ENCODE measurements around the gene PODNL1.

Gene PODNL1

DNA sequence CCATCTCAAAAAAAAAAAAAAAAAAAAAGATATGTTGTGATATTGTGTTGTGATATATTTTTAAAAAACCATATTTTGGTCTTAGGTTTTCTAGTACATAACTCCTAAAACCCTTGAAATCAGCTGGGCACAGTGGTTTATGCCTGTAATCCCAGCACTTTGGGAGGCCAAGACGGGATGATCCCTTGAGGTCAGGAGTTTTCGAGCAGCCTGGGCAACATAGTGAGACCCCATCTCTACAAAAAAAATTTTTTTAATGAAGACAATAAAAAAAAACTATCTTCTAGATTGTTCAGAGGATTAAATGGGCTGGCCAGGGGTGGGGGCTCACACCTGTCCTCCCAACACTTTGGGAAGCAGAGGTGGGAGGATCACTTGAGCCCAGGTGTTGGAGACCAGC, 12.8 kb upstream of the PODNL1 start:
- H3K9me3 ChIP-seq, result no peaks in the 10 kb centered on the region
- H3K9ac ChIP-seq, result no peak overlapping the region
- no peak overlapping the region for H3K4me2 ChIP-seq
- TF ChIP-seq Cebpa-rat (IDR thresholded peaks at IDR 0.05), result no peak
- H3K4me3 ChIP-seq, result no peak overlapping the region
- no peak overlapping the region for H3K27ac ChIP-seq
- no peaks in the 10 kb centered on the region for H3K27me3 ChIP-seq
- peaks cover 22% of the 10 kb centered on the region for H3K36me3 ChIP-seq
- H3K4me1 ChIP-seq, result peaks cover 25% of the 10 kb centered on the region
- peaks cover 32% of the 10 kb centered on the region for H4K20me1 ChIP-seq

DNA sequence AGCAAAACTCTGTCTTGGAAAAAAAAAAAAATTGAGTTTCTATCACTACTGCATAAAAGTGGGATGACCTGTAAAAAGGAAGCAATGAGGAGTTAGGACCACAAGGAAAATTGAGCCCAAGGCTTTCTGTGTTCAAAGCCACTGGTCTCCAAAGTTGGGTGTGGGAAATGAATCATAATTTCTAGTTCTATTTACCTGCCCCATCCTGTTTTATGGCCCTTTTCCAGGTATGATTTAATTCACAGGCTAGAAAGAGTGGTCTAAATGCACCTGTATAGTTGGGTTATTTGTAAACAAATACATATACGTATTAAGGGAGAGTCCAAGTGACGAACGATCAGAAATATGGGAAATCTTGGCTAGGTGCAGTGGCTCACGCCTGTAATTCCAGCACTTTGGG, 8.2 kb upstream of the PODNL1 start:
- TF ChIP-seq Cebpa-rat (IDR thresholded peaks at IDR 0.05), result no peak
- Histone ChIP-seq H3K4me1 (peaks cover 15% of the 10 kb centered on the region), H3K9me3 (no peaks in the 10 kb centered on the region), H3K9ac (0 out of 2 replicates have a peak overlapping the region, but pooled peaks have one; percentile 19), H3K27me3 (no peaks in the 10 kb centered on the region), H3K4me2 (peak overlapping the region; percentile 62), H3K36me3 (no peaks in the 10 kb centered on the region), H4K20me1 (no peaks in the 10 kb centered on the region), H3K27ac (0 out of 2 replicates have a peak overlapping the region, but pooled peaks have one; percentile 60), H3K4me3 (no peak overlapping the region)

DNA sequence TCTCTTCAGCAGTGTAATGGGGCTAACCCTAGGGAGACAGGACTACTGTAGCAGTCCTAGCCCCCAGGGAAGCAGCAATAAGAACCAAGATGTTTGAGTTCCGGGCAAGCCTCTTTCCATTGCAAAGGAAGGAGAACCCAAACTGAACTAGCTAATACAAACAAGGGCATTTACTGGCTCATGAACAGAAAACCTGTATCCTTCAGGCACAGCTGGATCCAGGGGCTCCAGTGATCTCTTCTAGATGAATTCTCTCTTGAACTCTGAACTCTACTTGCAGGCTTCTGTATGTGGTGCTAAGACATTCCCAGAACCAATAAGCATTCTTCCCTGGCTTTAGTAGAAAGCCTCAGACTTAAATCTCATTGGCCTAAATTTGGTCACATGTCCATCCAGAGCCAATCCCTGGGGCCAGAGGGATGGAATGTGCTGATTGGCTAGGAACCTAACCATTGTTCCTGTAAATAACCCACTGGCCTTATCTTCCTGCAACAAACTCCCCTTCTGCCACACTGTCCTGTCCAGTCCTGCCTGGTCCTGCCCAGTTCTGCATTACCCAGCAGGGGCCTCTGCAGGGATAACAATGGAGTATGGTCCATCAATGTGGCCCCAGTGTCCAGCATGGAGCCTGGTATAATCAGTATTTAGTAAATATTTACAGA, 3.9 kb upstream of the PODNL1 start:
- H3K4me1 ChIP-seq, result peaks cover 14% of the 10 kb centered on the region
- H3K4me2 ChIP-seq, result no peak overlapping the region
- no peaks in the 10 kb centered on the region for H4K20me1 ChIP-seq
- H3K9me3 ChIP-seq, result no peaks in the 10 kb centered on the region
- no peak overlapping the region for H3K27ac ChIP-seq
- no peaks in the 10 kb centered on the region for H3K36me3 ChIP-seq
- H3K4me3 ChIP-seq, result no peak overlapping the region
- no peak overlapping the region for H3K9ac ChIP-seq
- H3K27me3 ChIP-seq, result no peaks in the 10 kb centered on the region
- TF ChIP-seq Cebpa-rat (IDR thresholded peaks at IDR 0.05), result no peak

DNA sequence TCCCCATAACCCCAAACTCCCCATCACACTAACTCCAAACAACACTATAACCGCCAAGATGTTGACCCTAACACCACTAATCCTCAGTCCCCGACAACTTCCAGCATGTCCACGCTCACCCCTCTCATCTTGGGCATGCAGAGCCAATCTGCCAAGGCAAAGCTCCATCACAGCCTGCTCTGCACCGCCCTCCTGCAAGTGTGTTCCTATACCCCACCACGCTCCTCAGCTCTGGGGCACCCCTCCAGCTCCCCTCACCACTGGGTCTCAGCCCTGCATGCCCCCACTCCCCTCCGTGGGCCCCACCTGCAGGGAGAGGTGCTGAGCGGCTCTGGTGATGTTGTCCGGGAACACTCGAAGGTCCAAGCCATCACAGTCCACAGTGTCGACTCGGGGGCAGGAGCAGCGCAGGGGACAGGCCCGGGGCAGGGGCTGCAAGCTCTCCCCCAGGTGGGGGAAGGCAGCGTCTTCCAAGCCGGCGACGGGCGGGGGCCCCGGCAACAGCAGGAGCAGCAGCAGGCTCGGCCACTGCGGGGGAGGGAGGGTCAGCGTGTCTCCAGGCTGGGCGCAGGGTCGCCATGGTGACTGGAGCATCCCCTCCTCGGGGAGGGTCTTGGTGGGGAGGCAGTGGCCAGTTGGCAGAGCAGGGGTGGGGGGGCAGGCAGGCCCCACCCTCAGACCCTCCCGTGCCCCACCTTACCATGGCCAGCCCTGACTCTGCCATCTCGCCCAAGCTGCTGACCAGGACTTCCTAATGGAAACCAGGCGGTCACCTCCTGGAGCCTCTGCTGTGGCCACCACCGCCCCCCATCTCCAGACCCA, 527 bp downstream of the PODNL1 start:
- H3K9me3 ChIP-seq, result no peaks in the 10 kb centered on the region
- H3K4me3 ChIP-seq, result no peak overlapping the region
- H3K36me3 ChIP-seq, result no peaks in the 10 kb centered on the region
- no peak for TF ChIP-seq Cebpa-rat (IDR thresholded peaks at IDR 0.05)
- no peaks in the 10 kb centered on the region for H3K27me3 ChIP-seq
- H3K9ac ChIP-seq, result no peak overlapping the region
- H3K4me2 ChIP-seq, result no peak overlapping the region
- peaks cover 8% of the 10 kb centered on the region; the same call in 1 of the 2 replicates for H3K4me1 ChIP-seq
- H4K20me1 ChIP-seq, result no peaks in the 10 kb centered on the region
- no peak overlapping the region for H3K27ac ChIP-seq

DNA sequence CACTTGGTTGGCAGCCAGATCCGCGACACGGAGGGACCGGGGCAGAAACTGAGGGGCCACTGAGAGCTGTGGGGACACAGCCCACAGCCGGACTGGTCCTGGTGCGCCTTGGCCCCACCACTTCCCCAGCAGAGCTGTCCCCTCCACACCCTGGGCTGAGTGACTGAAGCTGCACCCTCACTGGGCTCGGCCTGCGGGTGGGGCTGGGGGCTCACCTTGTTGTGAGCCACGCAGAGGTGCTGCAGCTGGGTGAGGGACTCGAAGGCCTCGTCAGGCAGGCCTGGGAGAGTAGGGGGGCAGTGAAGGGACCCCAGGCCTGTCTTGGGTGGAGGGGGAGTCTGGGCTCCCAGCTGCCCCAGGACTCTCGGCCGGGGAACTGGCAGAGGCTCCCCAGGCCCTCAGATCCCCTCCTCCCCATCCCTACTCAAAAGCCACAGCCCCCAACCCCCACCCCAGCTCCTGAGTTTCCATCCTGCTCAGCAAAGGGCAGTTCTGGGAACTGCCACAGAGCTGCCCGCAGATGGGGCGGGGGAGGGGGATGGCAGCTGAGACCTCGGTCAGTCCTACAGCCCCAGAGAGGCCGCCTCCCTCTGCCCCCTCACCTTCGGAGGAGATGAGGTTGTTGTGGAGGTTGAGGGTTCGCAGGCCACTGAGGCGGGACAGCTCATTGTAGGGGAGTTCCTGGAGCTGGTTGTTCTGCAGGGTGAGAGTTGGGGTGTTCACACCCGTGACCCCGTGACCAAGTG, 2.3 kb downstream of the PODNL1 start:
- Histone ChIP-seq H4K20me1 (no peaks in the 10 kb centered on the region), H3K9ac (no peak overlapping the region), H3K4me3 (no peak overlapping the region), H3K36me3 (peaks cover 8% of the 10 kb centered on the region), H3K4me1 (peaks cover 8% of the 10 kb centered on the region; the same call in 1 of the 2 replicates), H3K27me3 (no peaks in the 10 kb centered on the region), H3K4me2 (no peak overlapping the region; the same call in 1 of the 2 replicates), H3K9me3 (no peaks in the 10 kb centered on the region), H3K27ac (no peak overlapping the region)
- TF ChIP-seq Cebpa-rat (IDR thresholded peaks at IDR 0.05), result no peak

DNA sequence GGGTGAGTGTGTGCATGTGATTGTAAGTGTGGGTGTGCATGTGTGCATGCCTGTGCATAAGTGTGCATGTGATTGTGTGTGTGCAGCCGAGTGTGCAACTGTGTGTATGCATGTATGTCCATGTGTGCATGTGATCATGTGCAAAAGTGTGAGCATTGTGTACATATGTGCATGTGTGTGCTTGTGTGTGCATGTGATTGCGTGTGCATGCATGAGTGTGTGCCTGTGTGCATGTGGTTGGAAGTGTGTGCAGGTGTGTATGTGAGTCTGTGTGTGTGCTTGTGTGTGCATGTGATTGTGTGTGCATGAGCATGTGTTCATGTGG, 3.5 kb downstream of the PODNL1 start:
- H3K27me3 ChIP-seq, result no peaks in the 10 kb centered on the region
- no peak for TF ChIP-seq Cebpa-rat (IDR thresholded peaks at IDR 0.05)

DNA sequence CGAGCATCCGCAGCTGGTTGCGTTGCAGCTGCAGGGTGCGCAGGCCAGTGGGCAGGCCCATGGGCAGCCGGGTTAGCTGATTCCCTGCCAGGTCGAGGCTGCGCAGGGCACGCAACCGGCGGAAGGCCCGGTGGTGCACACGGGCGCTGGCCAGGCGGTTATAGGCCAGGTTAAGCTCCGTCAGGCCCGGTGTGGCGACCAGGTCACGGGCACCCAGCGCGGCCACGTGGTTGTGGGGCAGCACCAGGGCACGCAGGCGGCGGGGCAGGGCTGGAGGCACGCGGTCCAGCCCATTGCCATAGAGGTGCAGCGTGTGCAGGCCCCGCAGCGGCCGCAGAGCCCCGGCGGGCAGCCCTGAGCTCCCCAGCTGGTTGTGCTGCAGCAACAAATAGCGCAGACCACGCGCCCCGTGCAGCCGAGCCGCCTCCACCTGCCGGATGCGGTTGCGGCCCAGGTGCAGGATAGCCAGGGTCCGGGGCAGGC, 5.3 kb downstream of the PODNL1 start:
- H3K27me3 ChIP-seq, result no peaks in the 10 kb centered on the region
- H3K9ac ChIP-seq, result no peak overlapping the region
- H3K27ac ChIP-seq, result no peak overlapping the region
- no peak overlapping the region for H3K4me3 ChIP-seq
- TF ChIP-seq Cebpa-rat (IDR thresholded peaks at IDR 0.05), result no peak
- no peaks in the 10 kb centered on the region for H4K20me1 ChIP-seq
- H3K4me2 ChIP-seq, result no peak overlapping the region
- H3K9me3 ChIP-seq, result no peaks in the 10 kb centered on the region
- H3K36me3 ChIP-seq, result peaks cover 31% of the 10 kb centered on the region
- H3K4me1 ChIP-seq, result peaks cover 8% of the 10 kb centered on the region; the same call in 1 of the 2 replicates

More for the DNA sequence above, 3.5 kb downstream of the PODNL1 start:
- Histone ChIP-seq H3K27ac (no peak overlapping the region), H3K4me3 (no peak overlapping the region), H3K4me2 (no peak overlapping the region), H3K9me3 (no peaks in the 10 kb centered on the region), H3K36me3 (peaks cover 18% of the 10 kb centered on the region), H3K9ac (no peak overlapping the region), H3K4me1 (peaks cover 8% of the 10 kb centered on the region; the same call in 1 of the 2 replicates), H4K20me1 (no peaks in the 10 kb centered on the region)

DNA sequence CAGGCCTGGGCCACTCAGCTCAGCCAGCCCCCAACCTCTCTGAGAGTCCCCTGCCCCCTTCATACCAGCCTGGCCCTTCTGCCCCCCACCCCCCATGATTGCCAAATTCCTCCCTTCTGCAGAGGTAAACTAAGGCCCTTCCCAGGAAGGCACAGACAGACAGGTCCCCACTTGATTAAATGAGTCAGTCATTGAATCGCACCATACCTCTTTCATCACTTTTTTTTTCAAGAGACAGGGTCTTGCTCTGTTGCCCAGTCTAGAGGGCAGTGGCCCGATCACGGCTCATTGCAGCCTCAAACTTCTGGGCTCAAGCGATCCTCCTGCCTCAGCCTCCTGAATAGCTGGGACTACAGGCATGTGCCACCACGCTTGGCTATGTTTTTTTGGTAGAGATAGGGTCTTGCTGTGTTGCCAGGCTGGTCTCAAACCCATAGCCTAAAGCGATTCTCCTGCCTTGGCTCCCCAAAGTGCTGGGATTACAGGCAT, 6.0 kb downstream of the PODNL1 start:
- no peak overlapping the region for H3K4me2 ChIP-seq
- no peaks in the 10 kb centered on the region for H3K27me3 ChIP-seq
- H3K27ac ChIP-seq, result no peak overlapping the region
- H3K9ac ChIP-seq, result no peak overlapping the region
- H3K4me1 ChIP-seq, result peaks cover 8% of the 10 kb centered on the region; the same call in 1 of the 2 replicates
- H3K4me3 ChIP-seq, result no peak overlapping the region
- H4K20me1 ChIP-seq, result no peaks in the 10 kb centered on the region
- no peaks in the 10 kb centered on the region for H3K9me3 ChIP-seq
- peaks cover 38% of the 10 kb centered on the region for H3K36me3 ChIP-seq
- TF ChIP-seq Cebpa-rat (IDR thresholded peaks at IDR 0.05), result no peak

DNA sequence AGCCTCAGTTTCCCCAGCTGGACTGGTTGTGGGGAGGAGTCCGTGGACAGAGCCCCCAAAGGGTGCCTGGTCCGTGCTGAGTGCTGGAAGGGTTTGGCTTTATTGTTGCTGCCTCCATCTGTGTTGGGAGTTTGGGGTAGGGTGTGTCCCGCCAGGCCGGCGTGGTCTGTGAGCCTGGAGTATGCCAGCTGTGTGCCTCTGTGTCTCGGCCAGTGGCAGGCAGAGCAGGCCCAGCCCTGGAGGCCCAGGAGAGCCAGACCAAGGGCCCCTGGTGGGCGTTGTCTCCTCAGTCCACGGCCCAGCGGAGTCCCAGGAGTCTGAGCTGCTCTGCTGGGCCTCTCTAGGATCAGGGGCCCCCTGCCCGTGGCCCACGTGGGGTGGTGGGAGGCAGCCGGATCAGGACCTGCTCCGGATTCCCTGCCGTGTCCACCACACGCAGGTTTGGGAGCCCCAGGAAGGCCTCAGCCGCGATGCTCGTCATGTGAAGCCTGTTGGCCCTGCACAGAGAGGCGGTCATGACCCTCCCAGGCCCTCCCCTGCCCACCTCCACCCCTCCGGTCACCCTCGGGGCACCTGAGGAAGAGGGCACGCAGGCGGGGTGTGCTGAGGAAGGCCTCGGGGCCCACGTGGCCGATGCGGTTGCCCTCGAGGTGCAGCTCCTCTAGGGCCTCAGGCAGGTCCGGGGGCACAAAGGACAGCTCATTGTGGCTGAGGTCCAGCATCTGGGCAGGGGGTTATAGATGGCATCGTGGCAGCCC, 6.6 kb downstream of the PODNL1 start:
- no peak overlapping the region for H3K4me3 ChIP-seq
- no peak overlapping the region for H3K27ac ChIP-seq
- H3K9me3 ChIP-seq, result no peaks in the 10 kb centered on the region
- no peaks in the 10 kb centered on the region for H3K27me3 ChIP-seq
- no peaks in the 10 kb centered on the region for H4K20me1 ChIP-seq
- no peak overlapping the region for H3K4me2 ChIP-seq
- TF ChIP-seq Cebpa-rat (IDR thresholded peaks at IDR 0.05), result no peak
- peaks cover 8% of the 10 kb centered on the region; the same call in 1 of the 2 replicates for H3K4me1 ChIP-seq
- peaks cover 45% of the 10 kb centered on the region for H3K36me3 ChIP-seq
- H3K9ac ChIP-seq, result no peak overlapping the region
